Caco-2 (cell line): ENCODE data around the gene GABBR1. TPM values are rescaled to one million over a fixed set of nuclear protein-coding genes. Genes with fewer than 3 reads are reported as not detected.

ENCODE experiments used
- BruUV-seq: library from RNA; stranded (reverse); fragments of 400-500 nt; replicated peaks from 2 replicates; lab custom pipeline; 2021; lab: Mats Ljungman, UMichigan
- CTCF ChIA-PET: fragments of 300-600 bp; sonication (Branson Sonifier 250); formaldehyde crosslinking; loops from one replicate; lab custom pipeline; 2022; ENCODE audit warnings: antibody characterized with exemption; lab: Charles Lee
- POLR2A ChIA-PET: fragments of 300-600 bp; sonication (Branson Sonifier 250); formaldehyde crosslinking; loops from one replicate; lab custom pipeline; 2022; ENCODE audit warnings: antibody characterized with exemption; lab: Charles Lee
- DNase-seq, 2 experiments: peaks; one replicate each; pipeline versions ENCODE4 v3.0.0 to v3.0.0-alpha.2; 2020 to 2022
- H3K27me3 ChIP-seq: replicated peaks from 2 replicates; pipeline ENCODE4 v1.6.0; 2011; ENCODE audit warnings: low read length; ENCODE audit not compliant: control insufficient read depth, insufficient read depth
- H3K36me3 ChIP-seq: 2 replicates; pipeline ENCODE4 v1.5.1; 2011; ENCODE audit warnings: low read length; ENCODE audit not compliant: control insufficient read depth, insufficient read depth
- H3K4me1 ChIP-seq: fragments of 250-450 bp; sonication (Bioruptor Pico); 2 replicates; pipeline ENCODE4 v1.5.1; 2020; ENCODE audit warnings: mild to moderate bottlenecking
- H3K4me3 ChIP-seq: 2 replicates; pipeline ENCODE4 v1.5.1; 2011; ENCODE audit warnings: low read depth, mild to moderate bottlenecking, control low read depth, low read length
- H3K9me3 ChIP-seq: fragments of 250-450 bp; sonication (Bioruptor Pico); 2 replicates; pipeline ENCODE4 v1.5.1; 2020; ENCODE audit warnings: mild to moderate bottlenecking, moderate library complexity
- H3K27ac Mint-ChIP-seq: one replicate; pipeline ENCODE4 v1.8.0; 2022; ENCODE audit warnings: mixed read lengths; ENCODE audit not compliant: unreplicated experiment
- H3K27me3 Mint-ChIP-seq: one replicate; pipeline ENCODE4 v1.8.0; 2022; ENCODE audit warnings: mixed read lengths; ENCODE audit not compliant: insufficient read depth, unreplicated experiment
- H3K36me3 Mint-ChIP-seq: one replicate; pipeline ENCODE4 v1.8.0; 2022; ENCODE audit warnings: mild to moderate bottlenecking, mixed read lengths; ENCODE audit not compliant: insufficient read depth, unreplicated experiment
- H3K4me1 Mint-ChIP-seq: one replicate; pipeline ENCODE4 v1.8.0; 2022; ENCODE audit warnings: low read depth, mixed read lengths; ENCODE audit not compliant: unreplicated experiment
- H3K4me3 Mint-ChIP-seq: one replicate; pipeline ENCODE4 v1.8.0; 2022; ENCODE audit warnings: mild to moderate bottlenecking, moderate library complexity, mixed read lengths; ENCODE audit not compliant: unreplicated experiment
- H3K9me3 Mint-ChIP-seq: one replicate; pipeline ENCODE4 v1.8.0; 2022; ENCODE audit warnings: mixed read lengths; ENCODE audit not compliant: unreplicated experiment
- CTCF ChIP-seq, 2 experiments: fragments of 200-600 bp in 1 of 2; IDR thresholded peaks; 1 replicate in 1 of 2; 2 replicates in 1 of 2; pipeline versions ENCODE4 v1.5.1 to v1.8.0; 2011 to 2022; ENCODE audit warnings: antibody characterized with exemption in 1 of 2, control low read depth in 1 of 2, inconsistent platforms in 1 of 2, low read depth in 1 of 2, low read length in 1 of 2, mild to moderate bottlenecking in 1 of 2, moderate library complexity in 1 of 2; ENCODE audit not compliant: insufficient read depth in 1 of 2, severe bottlenecking in 1 of 2, unreplicated experiment in 1 of 2
- intact Hi-C: fragments of 100-400 bp; cut with micrococcal nuclease; formaldehyde crosslinking; loops from one replicate; pipeline ENCODE4 v1.10.0; 2022; ENCODE audit not compliant: unreplicated experiment
- total RNA-seq: library from RNA; stranded (reverse); gene quantifications from 2 replicates; pipeline ENCODE4 v1.2.3, GENCODE V29; 2022

Gene GABBR1
- total RNA-seq, 1 experiment from 2014 or later: 3.3 TPM

- no peaks in the 10 kb centered on the region for H3K9me3 Mint-ChIP-seq
- POLR2A ChIA-PET: interaction anchor here (0.6 kb wide), 1 partner anchor 809 kb away, joined by 3 read pairs; no protein-coding TSS in a partner anchor
- Histone ChIP-seq H3K4me1 (0 out of 2 replicates have a peak, but pooled peaks cover 5% of the 10 kb centered on the region), H3K4me3 (peak overlapping the region; percentile 43), H3K9me3 (no peaks in the 10 kb centered on the region), H3K36me3 (no peaks in the 10 kb centered on the region), H3K27me3 (no peaks in the 10 kb centered on the region)
- peaks cover 7% of the 10 kb centered on the region for H3K4me1 Mint-ChIP-seq
- no peak overlapping the region for H3K27ac Mint-ChIP-seq
- peak; percentile 3 to 45 for DNase-seq
- intact Hi-C loops: no loop called here
- no peaks in the 10 kb centered on the region for H3K36me3 Mint-ChIP-seq
- BruUV-seq: no TSS peak
- H3K27me3 Mint-ChIP-seq: peaks cover 38% of the 10 kb centered on the region
- CTCF ChIA-PET: interaction anchor here (0.6 to 1.0 kb wide), 6 partner anchors 14 to 1667 kb away, joined by 4 to 5 read pairs (median 4); no protein-coding TSS in a partner anchor
- peak overlapping the region; percentile 84 for H3K4me3 Mint-ChIP-seq
- TF ChIP-seq CTCF (IDR thresholded peaks at IDR 0.05; ENCODE audit: insufficient read depth in 1 of 2, low read depth in 1 of 2, low read length in 1 of 2, severe bottlenecking in 1 of 2, unreplicated experiment in 1 of 2): no peak
Measured at GRCh38 chr6:29627755-29628418, 5.1 kb downstream of the GABBR1 start.

- Mint-ChIP-seq H3K4me1 (peaks cover 6% of the 10 kb centered on the region), H3K27me3 (peaks cover 42% of the 10 kb centered on the region), H3K4me3 (no peak overlapping the region), H3K27ac (no peak overlapping the region), H3K36me3 (no peaks in the 10 kb centered on the region), H3K9me3 (no peaks in the 10 kb centered on the region)
- Histone ChIP-seq H3K36me3 (no peaks in the 10 kb centered on the region), H3K27me3 (no peaks in the 10 kb centered on the region), H3K4me3 (no peak overlapping the region), H3K9me3 (no peaks in the 10 kb centered on the region), H3K4me1 (0 out of 2 replicates have a peak, but pooled peaks cover 5% of the 10 kb centered on the region)
- intact Hi-C loops: no loop called here
- ChIA-PET POLR2A (no interaction called here), CTCF (no interaction called here)
- no TSS peak for BruUV-seq
- DNase-seq: no peak
- TF ChIP-seq CTCF (IDR thresholded peaks at IDR 0.05; ENCODE audit: insufficient read depth in 1 of 2, low read depth in 1 of 2, low read length in 1 of 2, severe bottlenecking in 1 of 2, unreplicated experiment in 1 of 2): no peak
Measured at GRCh38 chr6:29626948-29627754, 5.8 kb downstream of the GABBR1 start.

- POLR2A ChIA-PET: no interaction called here
- intact Hi-C loops: no loop called here
- no peaks in the 10 kb centered on the region for H3K4me1 Mint-ChIP-seq
- TF ChIP-seq CTCF (IDR thresholded peaks at IDR 0.05; ENCODE audit: insufficient read depth in 1 of 2, low read depth in 1 of 2, low read length in 1 of 2, severe bottlenecking in 1 of 2, unreplicated experiment in 1 of 2): no peak
- BruUV-seq: no TSS peak
- no peak for DNase-seq
- no peaks in the 10 kb centered on the region for H3K27me3 ChIP-seq
- H3K4me3 ChIP-seq: no peak overlapping the region
- no peak overlapping the region for H3K27ac Mint-ChIP-seq
- no peak overlapping the region for H3K4me3 Mint-ChIP-seq
- peaks cover 29% of the 10 kb centered on the region for H3K27me3 Mint-ChIP-seq
- H3K36me3 ChIP-seq: no peaks in the 10 kb centered on the region
- CTCF ChIA-PET: no interaction called here
- no peaks in the 10 kb centered on the region for H3K36me3 Mint-ChIP-seq
- H3K9me3 Mint-ChIP-seq: no peaks in the 10 kb centered on the region
- H3K9me3 ChIP-seq: no peaks in the 10 kb centered on the region
- H3K4me1 ChIP-seq: no peaks in the 10 kb centered on the region
Measured at GRCh38 chr6:29625337-29625930, 7.5 kb downstream of the GABBR1 start.
